Stomach smooth muscle (tissue), 2 donors: Measurements from ENCODE around the gene TMEM242.

Source experiments
- H3K27ac ChIP-seq: one replicate; pipeline ENCODE4 v1.7.0; 2013; ENCODE audit warnings: mild to moderate bottlenecking, low read length, inconsistent platforms
- H3K27me3 ChIP-seq, 2 donors: one replicate each; pipeline ENCODE4 v1.7.0; 2013; ENCODE audit warnings: low read length in 2 of 2; ENCODE audit not compliant: insufficient read depth in 2 of 2, control insufficient read depth in 1 of 2
- H3K36me3 ChIP-seq, 2 donors: one replicate each; pipeline ENCODE4 v1.7.0; 2013; ENCODE audit warnings: low read length in 2 of 2; ENCODE audit not compliant: control insufficient read depth in 2 of 2, insufficient read depth in 2 of 2
- H3K4me1 ChIP-seq: one replicate; pipeline ENCODE4 v1.7.0; 2013; ENCODE audit warnings: low read length; ENCODE audit not compliant: control insufficient read depth, insufficient read depth
- H3K4me3 ChIP-seq, 2 donors: one replicate each; pipeline ENCODE4 v1.7.0; 2013; ENCODE audit warnings: low read length in 2 of 2
- H3K9ac ChIP-seq, 2 donors: one replicate each; pipeline ENCODE4 v1.7.0; 2013; ENCODE audit warnings: low read length in 2 of 2, mild to moderate bottlenecking in 1 of 2
- H3K9me3 ChIP-seq, 2 donors: one replicate each; pipeline ENCODE4 v1.7.0; 2013; ENCODE audit warnings: low read length in 2 of 2; ENCODE audit not compliant: control insufficient read depth in 2 of 2
- donor health status: healthy.
- donor health status: Pancreatic carcinoma.

Gene TMEM242

DNA sequence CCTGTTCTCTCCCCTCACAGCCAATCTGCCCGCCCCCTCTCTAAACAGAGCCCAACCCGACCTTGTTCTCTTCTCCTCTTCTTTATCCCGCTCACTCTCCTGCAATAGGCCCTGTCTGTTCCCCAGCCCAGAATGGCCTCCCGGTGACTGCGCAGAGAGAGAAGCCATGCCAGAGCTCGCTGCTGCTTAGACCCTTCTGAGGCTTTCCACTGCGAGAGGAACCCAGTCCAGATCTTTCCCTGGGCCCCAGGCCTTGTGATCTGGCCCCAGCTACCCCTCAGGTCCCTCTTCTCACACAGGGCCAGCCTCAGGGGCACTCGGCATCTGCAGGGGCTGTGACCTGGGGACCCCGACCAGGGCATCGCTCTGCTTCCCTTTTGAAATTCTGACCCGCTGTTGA is 58.1 kb downstream of the TMEM242 start:
- Histone ChIP-seq H3K36me3 (no peaks in the 10 kb centered on the region), H3K27ac (no peak overlapping the region), H3K4me1 (peaks cover 14% of the 10 kb centered on the region), H3K9ac (no peak overlapping the region), H3K4me3 (no peak overlapping the region), H3K9me3 (no peaks in the 10 kb centered on the region), H3K27me3 (peaks cover 0 to 2% of the 10 kb centered on the region in 2 donors)

DNA sequence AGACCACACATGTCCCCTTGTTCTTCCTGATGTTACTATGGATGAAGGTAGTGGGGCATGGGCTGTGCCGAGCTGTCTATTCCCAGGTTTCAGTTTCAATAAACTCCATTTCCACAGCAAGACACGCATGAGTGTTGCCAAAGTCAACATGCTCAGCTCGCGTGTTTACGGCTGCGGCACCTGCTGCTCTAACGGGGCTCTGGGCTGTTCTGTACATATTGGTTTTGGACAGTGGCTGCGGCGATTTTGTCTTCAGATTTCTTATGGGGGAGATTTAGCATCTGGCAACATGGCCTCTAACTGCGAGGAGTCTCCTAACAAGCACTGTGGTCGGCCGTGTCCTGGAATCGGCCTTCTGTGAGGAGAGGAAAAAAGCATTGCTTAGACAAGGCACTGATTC is 58.6 kb downstream of the TMEM242 start:
- Histone ChIP-seq H3K27ac (no peak overlapping the region), H3K27me3 (peaks cover 0 to 2% of the 10 kb centered on the region in 2 donors), H3K4me3 (no peak overlapping the region), H3K9ac (no peak overlapping the region), H3K36me3 (no peaks in the 10 kb centered on the region), H3K4me1 (peaks cover 14% of the 10 kb centered on the region), H3K9me3 (no peaks in the 10 kb centered on the region)

DNA sequence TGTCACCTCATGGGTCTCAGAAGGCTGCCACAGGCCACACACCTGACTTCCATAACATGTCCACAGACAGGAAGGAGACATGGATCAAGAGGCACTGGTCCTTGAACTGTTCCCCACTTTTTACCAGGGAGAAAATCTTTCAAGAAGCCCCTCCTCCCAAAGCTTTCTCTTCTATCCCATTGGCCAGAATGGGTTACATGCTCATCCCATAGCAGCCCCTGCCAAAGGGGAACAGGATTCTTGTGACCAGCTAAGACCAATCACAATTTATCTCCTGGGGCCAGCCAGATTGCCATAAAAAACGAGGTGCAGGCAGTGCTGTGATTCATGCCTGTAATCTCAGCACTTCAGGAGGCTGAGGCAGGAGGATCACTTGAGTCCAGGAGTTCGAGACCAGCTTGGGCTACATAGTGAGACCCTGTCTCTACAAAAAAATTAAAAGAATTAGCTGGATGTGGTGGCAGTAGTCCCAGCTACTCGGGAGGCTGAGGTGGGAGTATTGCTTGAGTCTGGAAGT is 59.4 kb downstream of the TMEM242 start:
- Histone ChIP-seq H3K9ac (no peak overlapping the region), H3K9me3 (no peaks in the 10 kb centered on the region), H3K4me3 (no peak overlapping the region), H3K27ac (no peak overlapping the region), H3K36me3 (no peaks in the 10 kb centered on the region), H3K27me3 (peaks cover 0 to 2% of the 10 kb centered on the region in 2 donors), H3K4me1 (peaks cover 7% of the 10 kb centered on the region)

DNA sequence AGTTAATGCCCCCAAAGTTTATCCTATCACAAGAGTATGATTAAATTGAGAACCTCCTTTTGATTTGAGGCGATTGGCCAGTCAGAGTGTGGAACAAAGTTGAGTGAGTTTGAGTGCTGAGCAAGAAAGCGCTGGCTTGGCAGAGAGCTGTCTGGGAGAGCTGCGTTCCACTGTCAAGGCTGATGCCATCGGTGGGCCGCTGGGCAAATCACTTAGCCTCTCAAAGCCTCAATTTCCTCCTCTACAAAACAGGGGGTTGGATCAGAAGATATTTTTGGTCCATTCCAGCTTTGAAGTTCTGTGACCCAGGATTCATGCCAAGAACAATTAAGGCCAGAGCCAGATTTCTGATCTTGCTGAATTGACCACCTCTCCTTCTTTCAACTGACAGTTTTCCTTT is 60.2 kb downstream of the TMEM242 start:
- no peaks in the 10 kb centered on the region for H3K4me1 ChIP-seq
- no peak overlapping the region for H3K27ac ChIP-seq
- H3K36me3 ChIP-seq = no peaks in the 10 kb centered on the region
- no peaks in the 10 kb centered on the region for H3K9me3 ChIP-seq
- no peak overlapping the region for H3K9ac ChIP-seq
- H3K27me3 ChIP-seq = peaks cover 0 to 2% of the 10 kb centered on the region in 2 donors
- no peak overlapping the region for H3K4me3 ChIP-seq

DNA sequence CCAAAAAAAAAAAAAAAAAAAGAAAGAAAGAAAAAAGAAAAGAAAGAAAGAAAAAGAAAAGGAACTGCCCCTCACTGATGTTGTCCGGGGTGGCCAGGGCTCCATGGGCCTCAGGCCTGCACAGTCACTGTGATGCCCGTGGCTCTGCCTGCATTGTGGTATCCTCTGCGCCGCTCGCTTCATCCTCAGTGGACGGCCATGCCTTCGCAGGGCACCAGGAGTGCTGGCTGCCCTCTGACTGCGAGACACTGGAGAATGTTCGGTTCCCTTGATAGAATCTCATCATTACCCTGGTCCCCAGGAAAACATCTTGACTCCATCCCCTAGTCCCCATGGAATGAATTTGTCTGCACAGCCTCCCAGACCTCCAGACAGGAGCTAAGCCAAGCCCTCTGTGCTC is 61.7 kb downstream of the TMEM242 start:
- Histone ChIP-seq H3K36me3 (no peaks in the 10 kb centered on the region), H3K27ac (no peak overlapping the region), H3K9me3 (no peaks in the 10 kb centered on the region)

DNA sequence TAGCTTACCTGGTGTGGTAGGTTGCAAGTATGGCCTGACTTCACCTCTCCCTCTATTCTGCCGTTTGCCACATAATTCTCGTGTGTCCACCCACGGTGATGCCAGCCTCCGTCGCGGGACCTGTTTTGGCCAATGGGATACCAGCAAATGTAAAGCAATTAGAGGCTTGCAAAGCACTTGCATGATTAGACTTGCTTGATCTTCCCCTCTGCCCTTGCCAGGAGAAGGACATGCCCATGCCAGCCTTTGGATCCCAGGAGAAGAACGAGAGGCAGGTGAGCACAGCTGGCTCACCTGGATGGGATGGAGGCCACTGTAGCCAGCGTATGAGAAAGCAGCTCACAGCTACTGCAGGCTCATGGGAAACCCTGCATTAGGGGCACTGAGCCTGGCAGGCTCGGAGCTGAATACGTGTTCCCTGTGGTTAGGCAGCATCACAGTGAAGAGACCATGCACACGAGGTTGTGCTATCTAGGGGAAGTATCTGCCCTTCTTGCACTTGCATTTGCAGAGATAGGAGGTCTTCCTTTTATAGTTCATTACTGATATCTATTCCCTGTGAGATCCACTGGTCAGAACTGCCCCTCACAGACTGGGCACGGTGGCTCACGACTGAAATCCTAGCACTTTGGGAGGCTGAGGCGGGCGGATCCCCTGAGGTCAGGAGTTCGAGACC is 62.4 kb downstream of the TMEM242 start:
- Histone ChIP-seq H3K4me3 (no peak overlapping the region), H3K27me3 (peaks cover 0 to 3% of the 10 kb centered on the region in 2 donors), H3K9ac (no peak overlapping the region), H3K36me3 (no peaks in the 10 kb centered on the region), H3K27ac (no peak overlapping the region), H3K4me1 (no peaks in the 10 kb centered on the region), H3K9me3 (no peaks in the 10 kb centered on the region)

More for the DNA sequence above, 61.7 kb downstream of the TMEM242 start:
- Histone ChIP-seq H3K27me3 (peaks cover 0 to 2% of the 10 kb centered on the region in 2 donors), H3K9ac (no peak overlapping the region), H3K4me3 (no peak overlapping the region), H3K4me1 (no peaks in the 10 kb centered on the region)

DNA sequence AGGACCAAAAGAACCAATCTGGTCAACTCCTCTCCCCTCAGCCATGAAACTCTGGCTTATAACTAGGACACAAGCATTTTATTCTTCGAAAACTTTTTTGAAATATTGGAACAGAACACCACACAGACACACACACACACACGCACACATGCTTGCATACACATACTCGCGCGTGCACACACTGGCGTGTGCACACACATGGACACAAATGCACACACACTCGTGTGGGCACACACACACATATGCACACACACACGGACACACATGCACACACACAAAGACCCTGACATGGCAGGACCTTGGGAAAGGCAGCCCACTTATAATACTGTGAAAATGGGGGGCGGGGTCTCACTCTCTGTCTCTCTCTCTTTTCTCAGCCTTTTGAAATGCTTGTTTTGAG is 63.9 kb downstream of the TMEM242 start:
- Histone ChIP-seq H3K9ac (no peak overlapping the region), H3K9me3 (no peaks in the 10 kb centered on the region), H3K27ac (no peak overlapping the region), H3K27me3 (peaks cover 0 to 10% of the 10 kb centered on the region in 2 donors), H3K36me3 (no peaks in the 10 kb centered on the region), H3K4me3 (no peak overlapping the region), H3K4me1 (no peaks in the 10 kb centered on the region)

DNA sequence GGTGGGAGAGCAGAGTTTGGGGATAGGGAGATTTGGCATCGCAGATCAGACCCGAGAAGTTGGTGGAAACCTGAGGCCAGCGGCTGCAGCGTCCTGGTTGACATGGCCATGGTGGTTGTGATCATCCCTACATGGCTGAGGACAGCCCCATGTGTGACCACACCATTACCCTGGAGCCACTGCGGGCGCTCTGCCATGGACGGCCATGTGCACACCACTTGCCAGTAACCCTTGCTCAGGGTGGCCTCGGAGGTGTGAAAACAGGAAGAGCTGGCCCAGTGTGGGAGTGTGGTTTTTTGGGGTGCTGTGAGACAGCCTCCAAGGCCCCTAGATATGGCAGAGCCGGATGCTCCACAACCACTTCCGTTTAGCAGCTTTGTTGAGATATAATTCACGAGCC is 64.4 kb downstream of the TMEM242 start:
- Histone ChIP-seq H3K36me3 (no peaks in the 10 kb centered on the region), H3K4me1 (no peaks in the 10 kb centered on the region), H3K9ac (no peak overlapping the region), H3K4me3 (no peak overlapping the region), H3K27ac (no peak overlapping the region), H3K9me3 (no peaks in the 10 kb centered on the region), H3K27me3 (peaks cover 0 to 11% of the 10 kb centered on the region in 2 donors)

DNA sequence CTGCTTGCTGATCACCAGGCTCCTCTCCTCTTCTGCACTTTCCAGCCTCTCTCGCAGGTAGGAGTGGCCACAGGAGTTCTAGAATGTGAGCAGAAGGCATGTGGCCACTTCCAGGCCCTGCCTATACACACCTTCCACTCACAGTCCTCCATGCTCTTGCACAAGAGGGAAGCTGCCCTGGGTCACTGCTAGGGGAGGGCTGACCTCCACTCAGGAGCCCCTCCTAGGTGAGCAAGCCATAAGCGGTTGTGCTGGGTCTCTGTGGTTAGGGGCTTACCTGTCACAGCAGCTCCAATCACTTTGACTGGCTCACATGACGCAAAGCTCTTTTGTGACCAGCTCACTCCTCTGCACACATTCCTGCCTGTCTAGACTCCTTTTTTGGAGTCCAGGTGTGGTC is 68.2 kb downstream of the TMEM242 start:
- Histone ChIP-seq H3K9ac (no peak overlapping the region), H3K27ac (no peak overlapping the region), H3K9me3 (no peaks in the 10 kb centered on the region), H3K4me3 (no peak overlapping the region), H3K4me1 (no peaks in the 10 kb centered on the region), H3K36me3 (no peaks in the 10 kb centered on the region), H3K27me3 (peaks cover 0 to 11% of the 10 kb centered on the region in 2 donors)

DNA sequence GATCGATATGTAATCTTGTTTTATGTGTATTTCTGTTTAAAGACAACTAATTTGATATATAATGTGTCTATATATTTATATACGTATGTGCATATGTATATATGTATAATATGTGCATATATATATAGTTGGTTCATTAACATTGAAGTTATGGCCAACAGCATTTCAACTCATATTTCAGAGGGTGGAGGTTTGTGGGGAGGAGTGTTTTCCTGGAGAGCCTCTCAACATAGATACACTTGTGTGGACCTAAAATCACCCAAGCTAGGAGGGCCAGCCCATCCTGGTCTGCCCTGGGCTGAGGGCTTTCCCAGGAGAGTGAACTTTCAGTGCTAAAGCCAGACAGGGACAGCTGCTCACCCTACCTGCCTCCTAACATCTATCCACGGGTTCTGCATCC is 68.8 kb downstream of the TMEM242 start:
- no peaks in the 10 kb centered on the region for H3K9me3 ChIP-seq
- H3K9ac ChIP-seq = no peak overlapping the region
- H3K27me3 ChIP-seq = peaks cover 0 to 11% of the 10 kb centered on the region in 2 donors
- no peak overlapping the region for H3K27ac ChIP-seq
- no peaks in the 10 kb centered on the region for H3K4me1 ChIP-seq
- no peaks in the 10 kb centered on the region for H3K36me3 ChIP-seq
- no peak overlapping the region for H3K4me3 ChIP-seq

DNA sequence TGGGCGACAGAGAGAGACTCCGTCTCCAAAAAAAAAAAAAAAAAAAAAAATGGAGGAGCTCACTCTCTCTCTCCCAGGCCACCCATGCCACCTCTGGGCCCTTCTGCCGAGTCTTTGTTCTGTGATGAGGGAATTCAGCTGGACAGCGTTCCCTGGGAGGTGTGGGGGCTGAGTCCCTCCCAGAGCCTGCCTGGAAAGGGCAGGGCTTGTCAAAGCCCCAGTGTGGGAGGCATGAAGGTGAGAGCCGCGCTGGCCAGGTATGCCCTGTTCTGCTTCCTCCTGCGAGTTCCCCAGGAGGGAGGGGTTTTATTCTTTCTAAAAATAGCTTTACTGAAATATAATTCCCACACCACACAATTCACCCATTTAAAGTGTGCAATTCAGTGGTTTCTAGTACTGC is 69.6 kb downstream of the TMEM242 start:
- Histone ChIP-seq H3K9ac (no peak overlapping the region), H3K27ac (no peak overlapping the region), H3K36me3 (no peaks in the 10 kb centered on the region), H3K4me1 (no peaks in the 10 kb centered on the region), H3K4me3 (no peak overlapping the region), H3K9me3 (no peaks in the 10 kb centered on the region), H3K27me3 (peaks cover 0 to 11% of the 10 kb centered on the region in 2 donors)
